Choroid plexus epithelial cell (primary cell): ENCODE results near the gene SPEF2.

Experiments
- DNase-seq: peaks from one replicate; pipeline ENCODE4 v3.0.0-alpha.2; 2010; ENCODE audit warnings: low read depth
- H3K4me3 ChIP-seq: 2 replicates; pipeline ENCODE4 v1.5.1; 2011; ENCODE audit warnings: low read depth, mild to moderate bottlenecking, control low read depth, low read length, moderate library complexity
- TF ChIP-seq, protein P1 (sequence below): conservative IDR thresholded peaks from 2 replicates; pipeline ENCODE4 v1.5.1; 2011; ENCODE audit warnings: low read depth, mild to moderate bottlenecking, control low read depth, inconsistent platforms, low read length, moderate library complexity

The SPEF2 gene

DNA sequence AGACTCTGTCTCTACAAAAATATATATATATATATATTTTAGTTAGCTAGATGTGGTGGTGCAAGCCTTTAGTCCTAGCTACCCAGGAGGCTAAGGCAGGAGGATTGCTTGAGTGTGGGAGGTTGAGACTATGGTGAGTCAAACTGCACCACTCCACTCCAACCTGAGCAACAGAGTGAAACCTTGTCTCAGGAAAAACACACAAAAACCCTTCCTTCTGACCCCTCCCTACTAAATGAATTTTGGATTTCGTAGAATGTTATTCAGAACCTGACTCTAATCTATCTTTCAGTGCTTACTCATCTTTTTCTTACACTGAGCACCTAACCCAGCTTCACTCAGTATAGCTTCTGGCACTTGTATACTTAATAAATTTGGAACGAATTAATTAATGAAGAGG lies 203.8 kb downstream of the SPEF2 start:
- H3K4me3 ChIP-seq = no peak overlapping the region
- no peak for DNase-seq
- TF ChIP-seq, protein P1, sequence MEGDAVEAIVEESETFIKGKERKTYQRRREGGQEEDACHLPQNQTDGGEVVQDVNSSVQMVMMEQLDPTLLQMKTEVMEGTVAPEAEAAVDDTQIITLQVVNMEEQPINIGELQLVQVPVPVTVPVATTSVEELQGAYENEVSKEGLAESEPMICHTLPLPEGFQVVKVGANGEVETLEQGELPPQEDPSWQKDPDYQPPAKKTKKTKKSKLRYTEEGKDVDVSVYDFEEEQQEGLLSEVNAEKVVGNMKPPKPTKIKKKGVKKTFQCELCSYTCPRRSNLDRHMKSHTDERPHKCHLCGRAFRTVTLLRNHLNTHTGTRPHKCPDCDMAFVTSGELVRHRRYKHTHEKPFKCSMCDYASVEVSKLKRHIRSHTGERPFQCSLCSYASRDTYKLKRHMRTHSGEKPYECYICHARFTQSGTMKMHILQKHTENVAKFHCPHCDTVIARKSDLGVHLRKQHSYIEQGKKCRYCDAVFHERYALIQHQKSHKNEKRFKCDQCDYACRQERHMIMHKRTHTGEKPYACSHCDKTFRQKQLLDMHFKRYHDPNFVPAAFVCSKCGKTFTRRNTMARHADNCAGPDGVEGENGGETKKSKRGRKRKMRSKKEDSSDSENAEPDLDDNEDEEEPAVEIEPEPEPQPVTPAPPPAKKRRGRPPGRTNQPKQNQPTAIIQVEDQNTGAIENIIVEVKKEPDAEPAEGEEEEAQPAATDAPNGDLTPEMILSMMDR = no peak

DNA sequence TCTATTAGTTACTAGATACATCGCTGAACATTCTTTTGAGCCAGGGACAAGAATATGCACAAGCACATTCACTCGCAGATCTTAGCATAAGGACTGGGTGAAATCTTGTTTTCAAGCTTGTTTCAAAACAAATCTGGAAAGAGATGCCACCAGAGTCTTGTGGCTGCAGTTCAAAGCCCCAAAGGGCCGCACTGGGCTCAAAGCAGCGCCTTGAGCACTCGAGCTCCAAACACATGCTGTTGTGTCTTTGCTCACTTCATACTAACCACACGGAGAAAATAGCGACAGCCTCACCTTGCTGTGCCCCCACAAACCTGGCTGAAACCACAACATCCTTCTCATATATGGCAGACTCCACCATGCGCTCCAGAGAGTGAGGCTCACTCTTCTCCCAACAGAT lies 204.8 kb downstream of the SPEF2 start:
- no peak for DNase-seq
- H3K4me3 ChIP-seq = no peak overlapping the region
- TF ChIP-seq, protein P1 = no peak

DNA sequence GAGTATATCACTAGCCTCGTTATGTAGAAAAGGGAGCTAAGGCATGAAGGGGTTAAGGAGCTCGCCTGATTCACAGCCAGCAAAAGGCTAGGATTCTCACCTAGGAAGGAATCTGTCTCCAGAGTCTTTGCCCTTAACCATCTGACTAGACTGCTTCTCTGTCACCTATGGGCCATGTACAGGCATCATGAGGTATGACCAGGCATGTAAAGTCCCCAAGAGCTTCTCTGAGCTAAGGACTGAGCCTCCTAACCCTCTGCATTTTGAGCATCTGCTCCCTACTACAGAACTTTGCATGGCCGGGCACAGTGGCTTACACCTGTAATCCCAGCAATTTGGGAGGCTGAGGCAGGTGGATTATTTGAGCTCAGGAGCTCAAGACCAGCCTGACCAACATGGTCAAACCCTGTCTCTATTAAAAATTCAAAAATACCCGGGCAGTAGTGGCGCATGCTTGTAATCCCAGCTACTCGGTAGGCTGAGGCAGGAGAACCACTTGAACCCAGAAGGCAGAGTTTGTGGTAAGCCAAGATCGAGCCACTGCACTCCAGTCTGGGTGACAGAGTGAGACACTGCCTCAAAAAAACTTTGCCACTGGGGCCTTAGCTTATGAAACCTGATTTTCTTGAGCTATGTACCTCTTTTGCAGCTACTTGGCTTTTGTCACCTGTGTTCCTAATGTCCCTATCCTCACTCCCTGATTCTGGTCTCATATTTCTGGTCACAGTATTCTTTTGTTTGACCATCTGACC lies 205.9 kb downstream of the SPEF2 start:
- TF ChIP-seq, protein P1 = no peak
- no peak overlapping the region for H3K4me3 ChIP-seq
- DNase-seq = no peak

DNA sequence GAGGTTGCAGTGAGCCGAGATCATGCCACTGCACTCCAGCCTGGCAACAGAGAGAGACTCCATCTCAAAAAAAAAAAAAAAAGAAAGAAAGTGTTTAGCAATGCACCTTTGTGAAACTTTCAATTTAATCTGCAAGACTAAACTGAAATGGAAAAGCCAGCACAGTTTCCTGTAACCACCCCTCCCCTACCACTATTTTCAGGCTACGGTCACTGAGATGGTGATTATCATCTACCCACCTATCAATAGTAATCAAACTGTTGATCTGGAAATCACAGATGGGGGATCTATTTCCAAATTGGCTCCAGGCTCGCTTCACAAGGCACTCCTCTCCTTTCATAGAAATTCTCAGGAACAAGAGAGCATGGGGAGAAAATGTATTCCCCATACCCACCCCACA lies 208.4 kb downstream of the SPEF2 start:
- TF ChIP-seq, protein P1 = no peak
- H3K4me3 ChIP-seq = no peak overlapping the region
- no peak for DNase-seq

DNA sequence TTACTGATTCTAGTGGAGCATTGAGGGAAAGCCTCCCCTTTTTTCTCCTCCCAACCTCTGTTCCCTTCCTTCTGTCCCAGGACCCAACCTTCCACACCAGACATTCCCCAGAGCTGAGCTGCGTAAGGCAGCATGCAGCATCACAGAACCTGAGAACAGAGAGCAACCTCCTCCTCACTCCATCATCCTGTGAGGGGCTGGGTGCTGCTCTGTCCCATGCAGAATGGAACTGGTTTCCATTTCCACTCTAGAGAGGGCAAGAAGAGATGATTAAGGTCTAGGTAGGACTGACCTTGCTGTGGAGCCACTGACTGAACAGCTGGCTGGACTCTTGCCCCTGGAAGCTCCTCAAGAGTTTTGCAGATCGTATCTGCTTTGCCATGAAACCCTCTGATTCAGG lies 208.9 kb downstream of the SPEF2 start:
- no peak overlapping the region for H3K4me3 ChIP-seq
- TF ChIP-seq, protein P1 = no peak
- DNase-seq = no peak

DNA sequence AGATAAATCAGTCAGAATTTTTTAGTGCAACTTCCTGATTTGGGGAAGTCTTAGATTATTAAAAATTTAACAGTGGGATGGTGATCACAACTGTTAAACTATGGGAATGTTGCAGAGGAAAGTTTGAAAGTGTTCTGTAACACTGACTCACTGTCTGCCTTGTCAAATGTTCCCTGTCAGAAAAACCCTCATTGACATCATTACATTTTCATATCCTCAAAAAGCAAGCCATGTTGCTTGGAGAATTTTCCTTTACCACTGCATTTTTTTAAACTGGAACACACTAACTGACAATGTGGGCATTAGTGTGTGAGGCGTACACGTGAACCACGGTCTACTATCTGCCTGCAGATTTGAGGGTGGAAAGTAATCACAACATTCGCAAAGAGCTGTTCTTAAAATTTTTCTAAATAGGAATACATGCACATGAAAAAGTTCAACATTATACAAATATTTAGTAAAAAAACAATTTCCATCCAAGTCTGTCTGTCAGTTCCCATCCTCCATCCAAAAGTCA lies 210.5 kb downstream of the SPEF2 start:
- no peak overlapping the region for H3K4me3 ChIP-seq
- no peak for DNase-seq
- TF ChIP-seq, protein P1 = no peak

DNA sequence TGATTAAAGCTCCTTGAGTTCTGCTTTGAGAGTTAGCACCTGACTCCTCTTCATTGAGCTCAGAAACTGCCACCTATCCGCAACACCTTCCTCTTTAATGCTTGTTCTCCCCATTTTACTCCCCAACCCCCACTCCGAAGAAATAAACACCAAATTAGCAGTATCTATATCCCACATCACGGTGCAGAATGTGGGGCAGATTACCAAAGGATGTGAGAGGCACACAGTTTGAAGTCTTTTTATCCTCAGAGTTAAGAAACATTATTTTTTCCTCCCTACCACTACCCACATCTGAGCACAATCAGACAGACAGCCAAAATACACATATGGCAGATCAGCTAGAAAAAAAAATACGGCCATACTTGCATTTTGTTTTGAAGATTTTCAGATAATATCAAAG lies 212.9 kb downstream of the SPEF2 start:
- TF ChIP-seq, protein P1 = no peak
- no peak for DNase-seq
- no peak overlapping the region for H3K4me3 ChIP-seq
